Uterus (tissue), 2 donors: Measurements from ENCODE around the gene SLC9C2.
A peak's percentile ranks its signal among the peaks of the same experiment; 100 is the strongest.

ENCODE experiments used
- CTCF ChIP-seq, 4 experiments: fragments of 200-600 bp in 2 of 4; fragments of 450-650 bp in 2 of 4; sonication (generic) in 2 of 4; IDR thresholded peaks; one replicate each; pipeline ENCODE4 v1.5.1; 2016 to 2019; ENCODE audit warnings: antibody characterized with exemption in 4 of 4, mild to moderate bottlenecking in 2 of 4, moderate library complexity in 1 of 4
- POLR2A ChIP-seq, 2 donors: fragments of 450-650 bp; IDR thresholded peaks; one replicate each; pipeline ENCODE4 v1.6.1; 2016; ENCODE audit warnings: antibody characterized with exemption in 2 of 2, mild to moderate bottlenecking in 1 of 2, moderate library complexity in 1 of 2

- TF ChIP-seq CTCF (IDR thresholded peaks at IDR 0.05) (peak in 2 of 4 experiments; percentile 13 to 18), POLR2A (IDR thresholded peaks at IDR 0.05) (peak; percentile 79 to 81)
Measured at GRCh38 chr1:173477286-173478093, 125.4 kb downstream of the SLC9C2 start, which contains the start of gene PRDX6.
